Stimulated activated CD4-positive, alpha-beta T cell treated with anti-CD3 and anti-CD28 coated beads, Interleukin-12 subunit alpha, Interleukin-12 subunit beta, amount 100 ng/mL, for 4 hours (primary cell): ENCODE measurements around the gene PIKFYVE.
A peak's percentile ranks its signal among the peaks of the same experiment; 100 is the strongest.
"Not testable (repeated sequence)": the region's sequence is repeated elsewhere in the genome, so short reads cannot be mapped to it uniquely, and the experiment has no call there.

Source experiments
- DNase-seq: peaks from one replicate; pipeline ENCODE4 v3.0.0-alpha.2; 2020

The PIKFYVE gene

GRCh38 chr2:208265801-208266552 lies at the start of gene PIKFYVE:
Gene PIKFYVE (plus strand): TSS chr2:208266255. CDS start chr2:208271520, 5,265 bp downstream.
- DNase-seq: peak; percentile 81

- not testable (repeated sequence) for DNase-seq
Measured at GRCh38 chr2:208221873-208222272, 44.2 kb upstream of the PIKFYVE start.

DNA sequence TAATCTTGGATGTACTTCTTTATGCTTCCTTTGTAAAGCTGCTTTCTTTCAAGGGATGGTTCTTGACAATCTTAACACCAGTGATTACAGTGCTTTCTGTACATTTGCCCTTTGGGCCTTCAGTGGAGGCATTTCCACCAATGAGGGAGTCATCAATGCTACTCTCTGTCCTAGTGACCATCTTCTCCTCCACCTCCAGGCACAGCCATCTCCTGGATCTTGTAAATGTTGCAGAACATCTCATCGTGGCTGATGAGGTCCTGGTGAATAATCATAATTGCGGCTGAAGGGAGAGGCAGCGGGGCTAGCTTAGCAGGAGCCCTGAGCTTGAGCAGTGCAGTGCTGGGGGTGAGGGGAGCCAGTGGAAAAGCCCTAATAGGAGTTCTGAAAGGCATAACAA lies 43.7 kb upstream of the PIKFYVE start:
- DNase-seq: no peak

GRCh38 chr2:208224802-208225201 lies 41.3 kb upstream of the PIKFYVE start:
- DNase-seq: no peak

GRCh38 chr2:208227581-208228232 lies 38.3 kb upstream of the PIKFYVE start:
- DNase-seq: no peak

GRCh38 chr2:208228476-208228875 lies 37.6 kb upstream of the PIKFYVE start:
- no peak for DNase-seq

DNA sequence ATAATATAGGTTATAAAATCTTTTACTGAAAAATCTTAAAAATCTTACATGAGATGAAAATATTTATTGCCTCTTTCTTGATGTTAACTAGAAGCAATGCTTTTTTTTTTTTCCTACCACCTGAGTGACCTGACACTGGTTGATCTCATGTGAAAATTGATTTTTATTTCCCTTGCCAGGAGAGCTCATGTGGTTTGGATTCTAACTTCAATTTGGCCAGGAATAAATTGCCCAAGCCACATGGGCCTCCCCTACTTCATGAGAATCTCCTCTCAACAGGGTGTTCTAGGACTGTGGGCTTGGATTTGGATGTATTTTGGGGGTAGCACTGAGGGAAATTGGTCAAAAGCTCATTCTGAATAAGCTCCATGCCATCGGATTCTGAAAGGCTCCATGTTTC lies 31.3 kb upstream of the PIKFYVE start:
- no peak for DNase-seq

GRCh38 chr2:208235860-208236259 lies 30.2 kb upstream of the PIKFYVE start:
- DNase-seq: no peak

- no peak for DNase-seq
Measured at GRCh38 chr2:208239770-208240493, 26.1 kb upstream of the PIKFYVE start.

- DNase-seq: no peak
Measured at GRCh38 chr2:208240619-208241209, 25.3 kb upstream of the PIKFYVE start.

DNA sequence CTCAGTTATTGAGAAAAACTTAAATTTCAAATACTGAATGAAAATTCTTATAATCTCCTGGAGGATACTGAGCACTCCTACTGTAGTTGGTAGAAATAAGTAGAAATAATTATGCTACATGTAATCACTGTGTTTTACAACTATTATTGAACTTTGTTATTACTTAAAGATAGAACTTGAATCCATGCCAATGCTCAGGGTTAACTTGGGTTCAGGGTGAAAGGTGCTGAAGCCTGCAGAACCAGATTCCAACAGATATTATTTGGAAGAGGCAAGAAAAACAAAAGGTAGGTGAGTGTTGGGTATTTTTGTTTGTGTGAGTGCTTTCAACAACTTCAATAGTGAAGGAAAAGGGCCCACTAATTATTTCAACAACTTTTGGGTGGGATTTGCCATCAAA lies 21.6 kb upstream of the PIKFYVE start:
- DNase-seq: no peak

DNA sequence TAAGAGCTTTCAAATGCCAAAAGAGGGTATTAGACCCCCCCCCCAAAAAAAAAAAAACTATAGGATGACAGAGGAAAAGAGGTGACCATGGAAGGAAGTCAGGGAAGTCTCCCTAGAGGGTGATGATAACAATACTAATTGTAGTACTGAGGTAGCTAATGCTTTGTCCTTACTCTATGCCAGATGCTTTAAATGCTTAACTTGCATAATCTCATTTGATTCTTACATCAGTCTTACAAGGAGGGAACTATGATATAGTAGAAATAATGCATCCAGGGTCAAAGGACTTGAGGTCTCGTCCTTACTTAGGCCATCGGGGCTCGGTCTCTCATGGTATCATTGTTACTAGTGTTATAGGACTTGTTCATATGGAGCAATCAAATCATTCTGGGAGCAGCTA lies 20.3 kb upstream of the PIKFYVE start:
- no peak for DNase-seq

- no peak for DNase-seq
Measured at GRCh38 chr2:208248601-208249000, 17.5 kb upstream of the PIKFYVE start.

DNA sequence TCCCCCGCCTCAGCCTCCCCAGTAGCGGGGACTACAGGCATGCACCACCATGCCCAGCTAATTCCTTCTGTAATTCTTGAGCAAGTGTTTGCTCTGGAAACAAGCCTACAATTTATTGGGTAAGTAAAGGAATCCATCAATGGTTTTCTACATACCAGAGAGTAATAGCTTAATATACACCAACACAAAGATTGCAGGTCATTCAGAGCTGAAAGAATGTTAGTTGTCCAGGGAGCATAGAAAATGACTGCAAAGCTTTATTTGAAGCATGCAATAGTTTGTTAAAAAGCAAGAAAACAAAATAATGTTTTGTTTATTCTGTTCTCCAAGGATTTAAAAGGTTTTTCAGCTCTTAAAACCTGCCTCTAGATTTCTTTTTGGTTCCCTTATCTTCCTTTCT lies 16.8 kb upstream of the PIKFYVE start:
- no peak for DNase-seq

DNA sequence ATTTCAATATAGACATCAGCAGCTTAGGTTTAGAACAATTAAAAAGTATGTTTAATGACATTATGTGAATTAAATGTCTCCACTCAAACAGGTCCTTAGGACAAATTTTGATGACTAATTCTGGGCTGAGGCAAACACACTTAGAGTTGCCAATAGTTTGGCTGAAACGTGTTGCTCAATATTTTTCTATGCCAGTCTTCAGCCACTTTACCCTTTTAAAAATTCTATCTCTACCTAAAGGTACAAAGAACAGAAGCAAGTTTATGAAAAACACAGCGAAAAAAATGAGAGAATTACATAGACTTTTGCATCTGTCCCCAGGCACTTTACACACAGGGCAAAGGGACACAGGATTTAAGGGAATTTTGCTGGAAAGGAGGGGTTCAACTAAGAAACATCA lies 15.7 kb upstream of the PIKFYVE start:
- no peak for DNase-seq

GRCh38 chr2:208251098-208251497 lies 15.0 kb upstream of the PIKFYVE start:
- no peak for DNase-seq

DNA sequence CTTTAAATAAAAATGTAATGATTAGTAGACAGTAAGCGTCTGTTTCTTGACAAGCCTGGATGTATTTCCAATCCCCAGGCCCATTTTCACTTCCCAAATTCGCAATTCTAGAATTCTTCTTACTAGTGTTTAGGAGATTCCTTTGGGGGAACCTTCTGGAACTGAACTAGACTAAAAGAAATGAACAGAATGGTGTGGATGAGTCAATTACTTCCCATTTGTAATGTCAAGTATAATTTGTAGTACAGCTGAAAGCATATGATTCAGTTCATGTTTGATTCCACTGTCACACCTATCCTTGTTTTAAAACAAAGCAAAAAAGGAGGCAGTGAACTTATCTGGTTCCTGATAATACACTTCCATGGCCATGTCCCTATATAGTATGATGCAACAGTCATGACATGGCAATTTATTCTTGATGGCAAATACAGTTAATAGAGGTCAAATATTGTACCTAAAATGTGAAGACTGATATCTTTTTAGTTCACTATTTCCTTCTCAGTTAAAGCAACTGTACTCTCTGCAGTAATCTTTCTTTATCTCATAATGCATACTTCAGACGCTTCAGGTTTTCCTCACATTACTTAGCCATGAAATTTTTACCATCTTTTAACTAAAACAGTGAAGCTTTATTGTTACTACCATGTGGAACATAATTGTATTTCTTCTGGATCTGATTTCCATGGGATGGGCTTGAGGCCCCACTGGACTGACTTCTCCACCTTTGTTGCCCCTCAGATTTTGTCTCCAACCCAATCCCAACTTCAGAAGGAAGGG lies 13.2 kb upstream of the PIKFYVE start:
- no peak for DNase-seq

GRCh38 chr2:208253600-208254117 lies 12.4 kb upstream of the PIKFYVE start:
- DNase-seq: no peak

GRCh38 chr2:208254118-208254870 lies 11.8 kb upstream of the PIKFYVE start:
- peak; percentile 71 for DNase-seq

GRCh38 chr2:208254871-208255556 lies 11.0 kb upstream of the PIKFYVE start, which contains the start of gene IDH1:
Gene IDH1 (minus strand): TSS chr2:208255071. CDS start chr2:208251551, 3,520 bp downstream.
- DNase-seq: peak; percentile 99

DNA sequence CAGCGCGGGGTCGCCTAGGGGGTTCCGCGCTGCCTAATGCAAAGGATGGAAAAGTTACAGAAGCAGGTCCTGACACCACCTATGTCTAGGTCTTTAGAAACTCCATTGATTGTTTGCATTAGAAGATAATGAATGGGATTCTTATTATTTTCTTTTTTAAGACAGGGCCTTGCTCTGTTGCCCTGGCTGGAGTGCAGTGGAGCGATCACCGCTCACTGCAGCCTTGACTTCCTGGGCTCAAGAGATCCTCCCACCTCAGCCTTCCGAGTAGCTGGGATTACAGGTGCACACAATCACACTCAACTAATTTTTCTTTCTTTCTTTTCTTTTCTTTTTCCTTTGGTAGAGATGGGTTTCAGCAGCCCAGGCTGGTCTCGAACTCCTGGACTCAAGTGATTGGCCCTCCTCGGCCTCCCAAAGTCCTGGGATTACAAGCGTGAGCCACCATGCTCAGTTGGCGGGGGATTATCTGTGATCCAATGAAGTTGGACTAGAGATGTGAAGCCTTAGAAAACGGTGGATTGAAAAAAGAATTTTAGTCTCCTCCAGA lies 10.4 kb upstream of the PIKFYVE start:
- no peak for DNase-seq
